Measurements from ENCODE around the gene ROR2.

GRCh38 chr9:91803970-91804752 is 145.9 kb downstream of the ROR2 start:
- TF ChIP-seq CTCF (IDR thresholded peaks at IDR 0.05) (no peak), POLR2A (IDR thresholded peaks at IDR 0.05) (no peak)

Measured in heart left ventricle (tissue), 13 donors.